Measurements from ENCODE around the gene NPSR1. TPM values are rescaled to one million over a fixed set of nuclear protein-coding genes. Genes with fewer than 3 reads are reported as not detected.
A peak's percentile ranks its signal among the peaks of the same experiment; 100 is the strongest.

NPSR1 gene
- total and polyA plus RNA-seq, 9 of the 15 experiments (the other 6 are each of a cell fraction or from before 2014, with no cell fraction given), result not detected

- TF ChIP-seq MITF (IDR thresholded peaks at IDR 0.05) (no peak), KAT7 (CRISPR knock-in tag; IDR thresholded peaks at IDR 0.05; ENCODE audit: borderline replicate concordance) (no peak), EZH2 (IDR thresholded peaks at IDR 0.05; ENCODE audit: borderline replicate concordance, low read depth, low read length) (no peak), DLX4 (CRISPR knock-in tag; IDR thresholded peaks at IDR 0.05) (no peak), E2F5 (CRISPR knock-in tag; IDR thresholded peaks at IDR 0.05) (no peak), TOE1 (IDR thresholded peaks at IDR 0.05; ENCODE audit: borderline replicate concordance) (peak; percentile 69; the same call in 1 of the 2 replicates), TOE1 (CRISPR knock-in tag; IDR thresholded peaks at IDR 0.05; ENCODE audit: borderline replicate concordance, low read depth) (no peak), ZNF778 (CRISPR knock-in tag; IDR thresholded peaks at IDR 0.05) (no peak), TFE3 (CRISPR knock-in tag; IDR thresholded peaks at IDR 0.05) (peak; percentile 84), FOXJ3 (CRISPR knock-in tag; IDR thresholded peaks at IDR 0.05) (no peak), PPARD (CRISPR knock-in tag; IDR thresholded peaks at IDR 0.05) (no peak), HMGN3 (IDR thresholded peaks at IDR 0.05; ENCODE audit: borderline replicate concordance, extremely low read depth, insufficient read length, low read depth, low read length) (no peak), JUNB (CRISPR knock-in tag; conservative IDR thresholded peaks at IDR 0.05) (no peak), MIER1 (IDR thresholded peaks at IDR 0.05; ENCODE audit: low read depth) (no peak), SRF (CRISPR knock-in tag; IDR thresholded peaks at IDR 0.05) (no peak), CLOCK (CRISPR knock-in tag; IDR thresholded peaks at IDR 0.05; ENCODE audit: borderline replicate concordance) (no peak), BHLHE40 (IDR thresholded peaks at IDR 0.05; ENCODE audit: low read length) (no peak), ZNF507 (tag; conservative IDR thresholded peaks at IDR 0.05) (no peak), ZNF384 (IDR thresholded peaks at IDR 0.05; ENCODE audit: low read depth, low read length) (no peak), ZNF274 (IDR thresholded peaks at IDR 0.05; ENCODE audit: borderline replicate concordance, low read depth, low read length) (no peak), TAF15 (IDR thresholded peaks at IDR 0.05; ENCODE audit: low read depth, low read length) (no peak), SPI1 (IDR thresholded peaks at IDR 0.05; ENCODE audit: borderline replicate concordance, low read depth, low read length) (no peak), ZNF583 (CRISPR knock-in tag; IDR thresholded peaks at IDR 0.05) (no peak), KHSRP (IDR thresholded peaks at IDR 0.05) (no peak)
Observed at GRCh38 chr7:34839645-34840044, 181.6 kb downstream of the NPSR1 start (continued).

Measured in K562 (cell line).